GM18870 (cell line): ENCODE results near the gene PLOD1.
A peak's percentile ranks its signal among the peaks of the same experiment; 100 is the strongest.
"Not testable (repeated sequence)": the region's sequence is repeated elsewhere in the genome, so short reads cannot be mapped to it uniquely, and the experiment has no call there.

ENCODE experiments used
- ATAC-seq: cut with Tn5 transposase; IDR thresholded peaks from one replicate; pipeline ENCODE4 v1.9.1; 2021; ENCODE audit warnings: moderate library complexity; ENCODE audit not compliant: unreplicated experiment

PLOD1 gene

GRCh38 chr1:11912000-11912399 lies 22.5 kb upstream of the PLOD1 start:
- no peak for ATAC-seq

DNA sequence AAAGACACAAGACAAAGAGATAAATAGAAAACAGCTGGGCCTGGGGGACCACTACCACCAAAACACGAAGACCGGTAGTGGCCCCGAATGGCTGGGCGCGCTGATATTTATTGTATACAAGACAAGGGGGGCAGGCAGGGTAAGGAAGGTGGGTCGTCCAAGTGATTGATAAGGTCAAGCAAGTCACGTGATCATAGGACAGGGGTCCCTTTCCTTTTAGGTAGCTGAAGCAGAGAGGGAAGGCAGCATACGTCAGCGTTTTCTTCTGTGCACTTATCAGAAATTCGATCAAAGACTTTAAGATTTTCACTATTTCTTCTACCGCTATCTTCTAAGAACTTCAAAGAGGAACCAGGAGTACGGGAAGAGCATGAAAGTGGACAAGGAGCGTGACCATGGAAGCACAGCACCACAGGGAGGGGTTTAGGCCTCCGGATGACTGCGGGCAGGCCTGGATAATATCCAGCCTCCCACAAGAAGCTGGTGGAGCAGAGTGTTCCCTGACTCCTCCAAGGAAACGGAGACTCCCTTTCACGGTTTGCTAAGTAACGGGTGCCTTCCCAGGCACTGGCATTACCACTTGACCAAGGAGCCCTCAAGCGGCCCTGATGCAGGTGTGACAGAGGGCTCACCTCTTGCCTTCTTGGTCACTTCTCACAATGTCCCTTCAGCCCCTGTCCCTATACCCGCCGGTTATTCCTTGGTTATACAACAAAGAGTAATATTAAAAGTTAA lies 21.9 kb upstream of the PLOD1 start:
- ATAC-seq: not testable (repeated sequence)

DNA sequence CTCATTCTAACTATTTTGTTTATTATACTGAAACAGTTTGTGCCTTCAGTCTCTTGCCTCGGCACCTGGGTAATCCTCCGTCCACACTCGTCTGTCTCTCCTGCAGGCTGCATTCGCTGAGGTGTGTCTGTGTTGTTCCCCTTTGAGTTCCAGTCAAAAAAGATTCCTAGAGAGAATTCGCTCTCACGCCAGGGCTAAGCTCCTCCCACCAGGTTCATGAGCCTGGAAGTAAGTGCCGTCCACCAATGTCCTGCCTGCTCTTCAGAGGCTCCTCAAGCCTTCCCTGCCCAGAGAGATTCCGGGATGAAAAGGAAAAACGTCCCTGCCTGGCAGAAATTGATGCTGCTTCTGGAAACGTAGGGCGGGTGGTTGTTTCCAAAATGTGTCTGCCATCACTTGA lies 21.2 kb upstream of the PLOD1 start:
- no peak for ATAC-seq

DNA sequence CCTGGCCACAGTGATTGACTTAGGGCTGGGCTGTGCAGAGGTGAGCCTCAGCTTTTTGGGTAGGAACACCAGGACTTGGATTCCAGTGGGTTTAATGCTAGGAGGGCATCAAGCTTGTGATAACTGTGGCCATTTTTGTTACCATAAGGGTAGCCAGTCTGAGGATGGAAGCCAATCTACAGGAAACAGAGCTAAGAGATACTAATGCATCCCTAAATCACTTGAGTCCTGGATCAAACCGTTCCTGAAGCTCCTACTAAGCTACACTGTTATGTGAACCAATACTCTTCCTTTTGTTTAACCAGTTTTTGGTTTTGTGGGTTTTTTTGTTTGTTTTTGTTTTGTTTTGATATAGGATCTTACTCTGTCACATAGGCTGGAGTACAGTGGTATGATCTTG lies 20.5 kb upstream of the PLOD1 start:
- no peak for ATAC-seq

DNA sequence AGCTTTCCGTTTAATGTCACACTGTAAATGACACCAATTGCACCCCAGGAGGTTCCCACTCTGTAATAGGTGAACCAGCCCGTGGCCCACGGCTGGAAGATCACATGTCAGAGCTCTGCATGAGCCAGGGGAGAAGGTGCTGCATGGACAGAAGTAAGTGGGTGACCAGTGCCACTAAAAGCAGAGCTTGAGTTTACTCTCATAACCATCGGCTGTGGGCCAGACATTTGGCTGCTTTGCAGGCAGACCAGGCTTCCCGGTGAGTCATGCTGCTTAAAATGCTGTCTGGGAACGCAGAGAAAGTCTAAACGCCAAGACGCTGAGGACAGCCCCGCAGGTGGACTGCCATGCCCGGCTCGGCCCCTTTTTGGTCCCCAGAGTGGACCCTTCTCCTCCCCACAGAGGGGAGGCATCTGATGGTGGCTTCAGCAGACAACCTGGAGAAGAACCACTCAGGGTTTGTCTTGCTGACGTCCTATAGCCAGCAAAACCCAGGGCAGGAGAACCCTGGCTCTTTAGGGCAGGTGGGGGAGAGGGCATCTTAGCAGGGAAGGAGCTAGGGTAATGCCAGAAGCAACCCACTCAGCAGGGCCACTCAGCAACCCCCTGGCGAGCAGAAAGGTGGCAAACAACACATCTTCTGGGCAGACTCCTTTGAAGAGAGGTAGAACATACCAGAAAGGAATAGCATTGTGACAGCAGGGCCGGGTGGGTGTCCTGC lies 15.6 kb upstream of the PLOD1 start:
- ATAC-seq: no peak

- no peak for ATAC-seq
These were observed 14.9 kb upstream of the PLOD1 start for GRCh38 chr1:11919621-11920020.

- no peak for ATAC-seq
These were observed 14.1 kb upstream of the PLOD1 start for GRCh38 chr1:11920239-11920903.

DNA sequence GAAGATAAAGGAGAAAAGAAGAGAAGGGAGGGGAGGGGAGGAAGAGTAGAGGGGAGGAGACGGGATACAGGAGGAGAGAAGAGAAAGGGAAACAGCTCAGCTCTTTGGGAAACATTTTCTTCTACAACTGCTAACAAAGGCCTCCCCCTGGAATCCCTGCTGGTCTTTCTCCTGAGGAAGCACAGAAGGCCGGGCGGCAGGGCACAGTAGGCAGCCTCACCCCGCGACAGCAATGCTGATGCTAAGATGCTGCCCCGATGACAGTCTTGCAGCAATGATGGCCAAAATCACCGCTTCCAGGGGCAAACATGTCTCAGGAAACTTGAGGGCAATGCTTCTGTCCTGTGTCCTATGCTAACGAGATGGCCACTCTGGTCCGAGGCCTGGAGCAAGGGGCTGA lies 13.5 kb upstream of the PLOD1 start:
- no peak for ATAC-seq

DNA sequence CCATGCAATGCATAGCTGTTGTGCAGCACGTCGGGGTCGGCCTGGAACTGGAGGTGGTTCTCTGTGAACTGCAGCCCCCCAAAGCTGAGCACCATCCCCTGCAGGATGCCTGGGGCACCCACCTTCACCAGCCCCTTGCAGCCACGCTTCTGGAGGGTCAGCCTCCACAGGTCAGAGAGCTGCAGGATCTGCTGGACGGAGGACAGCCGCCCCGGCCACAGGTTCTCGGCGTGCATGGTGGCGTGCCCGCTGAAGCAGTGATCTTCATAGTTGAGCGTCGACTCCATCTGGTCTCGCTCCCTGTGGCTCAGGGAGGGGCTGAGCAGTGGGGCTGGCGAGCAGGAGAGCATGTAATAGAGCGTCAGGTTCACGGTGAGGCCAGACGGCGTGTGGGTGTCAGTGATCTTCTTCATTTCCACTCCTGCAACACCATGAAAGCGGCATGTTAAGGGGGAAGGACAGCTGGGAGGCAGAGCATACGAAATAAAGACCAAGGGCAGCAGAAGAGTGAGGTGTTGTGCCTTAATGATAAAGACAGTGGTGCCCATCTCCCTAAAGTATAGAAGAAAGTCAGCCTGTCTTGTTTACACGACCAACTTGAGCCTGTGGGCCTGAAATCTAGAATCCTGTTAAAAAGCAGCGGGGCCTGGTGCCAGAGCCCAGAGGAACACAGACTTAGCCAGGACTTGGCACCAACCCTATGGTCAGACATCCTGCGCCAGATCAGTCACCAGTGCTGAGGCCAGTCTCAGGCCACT lies 11.3 kb upstream of the PLOD1 start:
- ATAC-seq: no peak

GRCh38 chr1:11923827-11924113 lies 10.7 kb upstream of the PLOD1 start:
- no peak for ATAC-seq

- no peak for ATAC-seq
These were observed 10.0 kb upstream of the PLOD1 start for GRCh38 chr1:11924334-11925195.

- ATAC-seq: not testable (repeated sequence)
These were observed 9.2 kb upstream of the PLOD1 start for GRCh38 chr1:11925196-11925937.

- ATAC-seq: no peak
These were observed 8.6 kb upstream of the PLOD1 start for GRCh38 chr1:11925938-11926292.

DNA sequence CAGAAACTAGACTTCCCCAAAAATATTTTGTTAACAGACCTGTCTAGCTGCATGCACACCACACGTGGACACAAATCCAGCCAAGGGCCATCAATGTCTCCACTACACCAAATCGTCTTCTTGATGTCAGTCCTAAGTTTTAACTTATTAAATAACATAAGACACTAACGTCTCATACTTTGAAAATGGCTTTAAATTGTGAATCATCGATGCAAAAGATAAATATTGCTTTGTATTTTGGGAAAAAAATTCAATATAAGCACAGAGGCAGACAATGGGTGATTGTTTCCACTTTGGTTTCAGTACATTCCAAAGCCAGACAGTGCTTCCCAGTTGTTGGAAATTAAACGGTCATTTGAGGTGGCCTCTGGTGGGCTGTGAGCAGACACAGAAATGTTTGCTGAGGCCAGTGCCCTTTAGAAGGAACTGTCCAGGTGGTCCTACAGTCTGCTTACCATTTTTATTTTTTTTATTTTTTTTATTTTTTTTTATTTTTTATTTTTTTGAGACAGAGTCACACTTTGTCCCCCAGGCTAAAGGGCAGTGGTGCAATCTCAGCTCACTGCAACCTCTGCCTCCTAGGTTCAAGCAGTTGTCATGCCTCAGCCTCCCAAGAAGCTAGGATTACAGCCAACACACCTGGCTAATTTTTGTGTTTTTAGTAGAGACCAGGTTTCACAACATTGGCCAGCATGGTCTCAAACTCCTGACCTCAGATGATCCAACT lies 6.5 kb upstream of the PLOD1 start:
- no peak for ATAC-seq

GRCh38 chr1:11929849-11930248 lies 4.7 kb upstream of the PLOD1 start:
- no peak for ATAC-seq

GRCh38 chr1:11930571-11931445 lies 3.7 kb upstream of the PLOD1 start:
- ATAC-seq: no peak

- ATAC-seq: no peak
These were observed 2.7 kb upstream of the PLOD1 start for GRCh38 chr1:11931845-11932244.

DNA sequence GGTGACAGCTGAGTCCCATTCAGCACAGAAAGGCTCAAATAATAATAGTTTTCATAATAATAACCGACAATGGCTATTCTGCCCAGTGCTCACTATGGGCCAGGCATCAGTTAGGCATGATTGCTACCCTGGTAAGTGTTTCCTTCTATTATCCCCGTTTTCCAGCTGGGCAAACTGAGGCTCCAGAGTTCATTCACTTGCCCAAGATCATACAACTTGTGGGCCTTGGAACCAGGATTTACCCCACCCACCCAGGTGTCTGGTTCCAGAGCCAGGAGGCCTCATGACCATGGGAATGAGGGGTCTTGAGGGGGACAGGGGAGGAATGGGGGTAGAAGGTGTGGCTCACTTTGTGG lies 518 bp downstream of the PLOD1 start:
- peak; percentile 16 for ATAC-seq
